ENCODE data around the gene WNT16. TPM values are rescaled to one million over a fixed set of nuclear protein-coding genes. Genes with fewer than 3 reads are reported as not detected.

WNT16 gene
- total RNA-seq, 1 donor from 2014 or later, result not detected

DNA sequence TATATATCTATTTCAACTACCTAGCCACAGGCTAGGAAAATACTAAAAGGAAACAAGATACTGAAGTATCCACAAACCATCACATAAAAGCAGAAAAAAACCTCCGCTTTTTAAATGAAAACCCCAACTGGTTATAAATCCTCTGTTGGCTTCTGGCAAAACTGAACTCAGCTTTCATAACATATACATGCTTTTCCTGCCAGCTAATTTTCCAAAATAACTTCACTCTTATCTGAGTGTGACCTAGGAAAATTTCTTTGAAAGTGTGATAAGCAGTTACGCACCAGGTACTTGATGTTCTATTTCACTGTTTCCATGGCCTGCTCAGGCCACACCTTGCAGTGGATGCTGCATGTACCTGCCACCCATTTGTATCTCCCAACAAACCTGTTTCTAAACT is 55.5 kb downstream of the WNT16 start:
- no peak overlapping the region for H3K4me3 Mint-ChIP-seq (ENCODE audit: unreplicated experiment)
- H3K27me3 Mint-ChIP-seq (ENCODE audit: unreplicated experiment), result no peaks in the 10 kb centered on the region
- no peak for DNase-seq (ENCODE audit: low spot score)
- no peaks in the 10 kb centered on the region for H3K9me3 Mint-ChIP-seq (ENCODE audit: unreplicated experiment)
- H3K27ac Mint-ChIP-seq (ENCODE audit: unreplicated experiment), result no peak overlapping the region
- TF ChIP-seq, protein P1, sequence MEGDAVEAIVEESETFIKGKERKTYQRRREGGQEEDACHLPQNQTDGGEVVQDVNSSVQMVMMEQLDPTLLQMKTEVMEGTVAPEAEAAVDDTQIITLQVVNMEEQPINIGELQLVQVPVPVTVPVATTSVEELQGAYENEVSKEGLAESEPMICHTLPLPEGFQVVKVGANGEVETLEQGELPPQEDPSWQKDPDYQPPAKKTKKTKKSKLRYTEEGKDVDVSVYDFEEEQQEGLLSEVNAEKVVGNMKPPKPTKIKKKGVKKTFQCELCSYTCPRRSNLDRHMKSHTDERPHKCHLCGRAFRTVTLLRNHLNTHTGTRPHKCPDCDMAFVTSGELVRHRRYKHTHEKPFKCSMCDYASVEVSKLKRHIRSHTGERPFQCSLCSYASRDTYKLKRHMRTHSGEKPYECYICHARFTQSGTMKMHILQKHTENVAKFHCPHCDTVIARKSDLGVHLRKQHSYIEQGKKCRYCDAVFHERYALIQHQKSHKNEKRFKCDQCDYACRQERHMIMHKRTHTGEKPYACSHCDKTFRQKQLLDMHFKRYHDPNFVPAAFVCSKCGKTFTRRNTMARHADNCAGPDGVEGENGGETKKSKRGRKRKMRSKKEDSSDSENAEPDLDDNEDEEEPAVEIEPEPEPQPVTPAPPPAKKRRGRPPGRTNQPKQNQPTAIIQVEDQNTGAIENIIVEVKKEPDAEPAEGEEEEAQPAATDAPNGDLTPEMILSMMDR (IDR thresholded peaks at IDR 0.05; ENCODE audit: unreplicated experiment), result no peak
- H3K4me1 Mint-ChIP-seq (ENCODE audit: unreplicated experiment), result peaks cover 8% of the 10 kb centered on the region
- no peaks in the 10 kb centered on the region for H3K36me3 Mint-ChIP-seq (ENCODE audit: low read depth, unreplicated experiment)

DNA sequence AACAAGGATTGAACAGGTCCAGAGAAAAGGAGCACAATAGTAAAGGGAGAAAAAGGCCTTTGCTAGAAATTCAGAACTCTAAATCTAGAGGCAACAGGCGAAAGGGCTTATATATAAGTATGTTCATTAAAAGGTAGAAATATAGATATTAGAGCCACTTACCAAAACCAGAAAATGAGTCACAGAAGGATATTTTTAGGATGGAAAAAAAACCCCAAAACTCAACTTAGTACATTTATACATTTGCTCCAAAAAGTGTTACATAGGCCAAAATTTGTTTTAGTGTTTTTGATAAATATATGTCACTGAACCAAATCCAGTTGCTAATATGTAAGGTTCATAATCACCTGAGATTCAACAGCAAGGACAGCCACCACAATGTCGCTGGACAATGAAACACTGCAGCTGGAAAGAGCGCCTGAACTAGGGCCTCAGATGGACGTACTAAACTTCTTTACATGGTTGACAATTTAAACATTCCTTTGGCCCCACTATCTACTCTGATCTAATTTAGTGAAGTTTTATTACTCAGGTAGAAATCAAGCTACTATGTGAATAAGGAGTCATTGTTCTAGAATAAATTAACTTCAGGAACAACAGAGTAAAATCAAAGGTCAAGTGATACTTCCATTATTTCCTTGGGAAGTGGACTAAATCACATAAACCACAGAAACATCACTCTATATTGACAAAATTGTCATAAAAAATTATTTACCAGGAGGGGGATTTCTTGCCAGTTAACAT is 56.4 kb downstream of the WNT16 start:
- TF ChIP-seq, protein P1 (IDR thresholded peaks at IDR 0.05; ENCODE audit: unreplicated experiment), result no peak
- Mint-ChIP-seq H3K4me3 (ENCODE audit: unreplicated experiment) (no peak overlapping the region), H3K4me1 (ENCODE audit: unreplicated experiment) (peaks cover 8% of the 10 kb centered on the region), H3K27me3 (ENCODE audit: unreplicated experiment) (no peaks in the 10 kb centered on the region), H3K36me3 (ENCODE audit: low read depth, unreplicated experiment) (no peaks in the 10 kb centered on the region), H3K9me3 (ENCODE audit: unreplicated experiment) (no peaks in the 10 kb centered on the region), H3K27ac (ENCODE audit: unreplicated experiment) (no peak overlapping the region)
- no peak for DNase-seq (ENCODE audit: low spot score)

DNA sequence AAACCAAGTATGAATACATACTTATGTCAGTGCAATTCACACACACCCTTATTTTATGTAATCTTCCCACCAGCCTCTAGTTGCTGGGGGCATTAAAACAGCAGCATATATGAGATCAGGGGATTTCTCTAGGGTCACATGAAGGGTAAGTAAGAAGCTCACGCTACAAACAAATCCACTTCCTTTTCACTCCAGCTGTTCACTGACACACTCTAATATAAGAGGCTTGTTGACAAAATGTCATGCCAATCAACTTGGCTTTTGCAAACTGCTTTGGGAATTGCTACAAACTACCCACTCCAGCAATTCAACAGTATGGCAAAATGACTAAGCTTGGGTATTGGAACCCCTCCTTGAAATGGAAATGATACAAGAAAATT is 57.0 kb downstream of the WNT16 start:
- DNase-seq (ENCODE audit: low spot score), result no peak
- Mint-ChIP-seq H3K27me3 (ENCODE audit: unreplicated experiment) (no peaks in the 10 kb centered on the region), H3K36me3 (ENCODE audit: low read depth, unreplicated experiment) (no peaks in the 10 kb centered on the region), H3K4me3 (ENCODE audit: unreplicated experiment) (no peak overlapping the region), H3K9me3 (ENCODE audit: unreplicated experiment) (no peaks in the 10 kb centered on the region), H3K27ac (ENCODE audit: unreplicated experiment) (no peak overlapping the region), H3K4me1 (ENCODE audit: unreplicated experiment) (peaks cover 8% of the 10 kb centered on the region)
- TF ChIP-seq, protein P1 (IDR thresholded peaks at IDR 0.05; ENCODE audit: unreplicated experiment), result no peak

DNA sequence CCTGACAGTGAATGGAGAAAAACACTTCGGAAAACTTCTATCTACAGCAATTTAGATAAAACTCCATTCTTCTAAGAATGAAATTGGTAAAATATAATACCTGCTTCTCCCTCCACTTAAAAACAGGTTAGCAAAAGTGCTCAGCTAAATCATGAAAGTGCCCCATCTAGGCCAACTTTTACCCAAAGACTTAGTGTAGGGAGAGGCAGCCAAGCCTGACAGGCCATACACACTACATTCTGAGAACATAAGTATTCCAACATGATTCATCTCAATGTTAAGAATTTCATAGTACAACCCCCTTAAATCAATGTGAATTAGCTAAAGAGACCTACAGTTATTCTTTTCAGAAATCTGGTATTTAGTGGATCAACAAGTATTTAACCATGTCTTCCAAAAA is 60.1 kb downstream of the WNT16 start:
- peaks cover 20% of the 10 kb centered on the region for H3K4me1 Mint-ChIP-seq (ENCODE audit: unreplicated experiment)
- no peak overlapping the region for H3K27ac Mint-ChIP-seq (ENCODE audit: unreplicated experiment)
- H3K27me3 Mint-ChIP-seq (ENCODE audit: unreplicated experiment), result no peaks in the 10 kb centered on the region
- TF ChIP-seq, protein P1 (IDR thresholded peaks at IDR 0.05; ENCODE audit: unreplicated experiment), result no peak
- peaks cover 7% of the 10 kb centered on the region for H3K36me3 Mint-ChIP-seq (ENCODE audit: low read depth, unreplicated experiment)
- H3K9me3 Mint-ChIP-seq (ENCODE audit: unreplicated experiment), result no peaks in the 10 kb centered on the region
- H3K4me3 Mint-ChIP-seq (ENCODE audit: unreplicated experiment), result no peak overlapping the region
- no peak for DNase-seq (ENCODE audit: low spot score)

DNA sequence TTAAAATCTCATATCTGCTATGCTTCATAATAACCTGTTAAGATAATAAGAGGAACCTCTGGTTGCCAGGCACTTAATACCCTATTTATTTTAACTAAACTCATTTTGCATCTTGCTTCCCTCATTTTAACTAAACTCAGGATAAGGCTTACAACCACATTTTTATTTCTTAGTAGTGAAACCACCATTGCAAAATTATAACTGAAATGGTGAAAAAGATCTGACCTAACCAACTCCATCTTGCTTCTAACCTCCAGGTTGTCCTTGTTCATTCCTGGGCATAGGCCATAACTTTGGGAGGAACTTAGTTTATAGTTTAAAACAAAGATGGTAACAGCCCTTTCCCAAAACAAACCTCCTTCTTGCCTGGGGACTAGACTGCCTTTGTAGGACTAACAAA is 61.3 kb downstream of the WNT16 start:
- Mint-ChIP-seq H3K4me1 (ENCODE audit: unreplicated experiment) (peaks cover 23% of the 10 kb centered on the region), H3K27ac (ENCODE audit: unreplicated experiment) (no peak overlapping the region), H3K4me3 (ENCODE audit: unreplicated experiment) (no peak overlapping the region), H3K27me3 (ENCODE audit: unreplicated experiment) (no peaks in the 10 kb centered on the region), H3K36me3 (ENCODE audit: low read depth, unreplicated experiment) (peaks cover 7% of the 10 kb centered on the region), H3K9me3 (ENCODE audit: unreplicated experiment) (no peaks in the 10 kb centered on the region)
- TF ChIP-seq, protein P1 (IDR thresholded peaks at IDR 0.05; ENCODE audit: unreplicated experiment), result no peak
- DNase-seq (ENCODE audit: low spot score), result no peak
